ENCODE measurements around the gene EFCAB8.

GRCh38 chr20:32965581-32966373 lies 107.1 kb downstream of the EFCAB8 start:
- TF ChIP-seq, protein P1, sequence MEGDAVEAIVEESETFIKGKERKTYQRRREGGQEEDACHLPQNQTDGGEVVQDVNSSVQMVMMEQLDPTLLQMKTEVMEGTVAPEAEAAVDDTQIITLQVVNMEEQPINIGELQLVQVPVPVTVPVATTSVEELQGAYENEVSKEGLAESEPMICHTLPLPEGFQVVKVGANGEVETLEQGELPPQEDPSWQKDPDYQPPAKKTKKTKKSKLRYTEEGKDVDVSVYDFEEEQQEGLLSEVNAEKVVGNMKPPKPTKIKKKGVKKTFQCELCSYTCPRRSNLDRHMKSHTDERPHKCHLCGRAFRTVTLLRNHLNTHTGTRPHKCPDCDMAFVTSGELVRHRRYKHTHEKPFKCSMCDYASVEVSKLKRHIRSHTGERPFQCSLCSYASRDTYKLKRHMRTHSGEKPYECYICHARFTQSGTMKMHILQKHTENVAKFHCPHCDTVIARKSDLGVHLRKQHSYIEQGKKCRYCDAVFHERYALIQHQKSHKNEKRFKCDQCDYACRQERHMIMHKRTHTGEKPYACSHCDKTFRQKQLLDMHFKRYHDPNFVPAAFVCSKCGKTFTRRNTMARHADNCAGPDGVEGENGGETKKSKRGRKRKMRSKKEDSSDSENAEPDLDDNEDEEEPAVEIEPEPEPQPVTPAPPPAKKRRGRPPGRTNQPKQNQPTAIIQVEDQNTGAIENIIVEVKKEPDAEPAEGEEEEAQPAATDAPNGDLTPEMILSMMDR (IDR thresholded peaks at IDR 0.05; ENCODE audit: poor library complexity), result no peak
- TF ChIP-seq EZH2 (IDR thresholded peaks at IDR 0.05; ENCODE audit: borderline replicate concordance), result no peak
